Activated T-cell treated with anti-CD3 and anti-CD28 coated beads for 1 hour (primary cell): ENCODE data around the gene LILRA2.
"Not testable (repeated sequence)": the region's sequence is repeated elsewhere in the genome, so short reads cannot be mapped to it uniquely, and the experiment has no call there.

Experiments
- DNase-seq: peaks from one replicate; pipeline ENCODE4 v3.0.0-alpha.2; 2020; ENCODE audit warnings: low read depth

LILRA2 gene

GRCh38 chr19:54573330-54573872 lies at the start of gene LILRA2:
Gene LILRA2 (plus strand): TSS chr19:54573790. CDS start chr19:54573879, 89 bp downstream.
- DNase-seq, result no peak

- DNase-seq, result no peak
Measured at GRCh38 chr19:54525636-54526035, 48.0 kb upstream of the LILRA2 start.

GRCh38 chr19:54526972-54527371 lies 46.6 kb upstream of the LILRA2 start:
- DNase-seq, result no peak

- DNase-seq, result no peak
Measured at GRCh38 chr19:54530866-54531265, 42.7 kb upstream of the LILRA2 start.

GRCh38 chr19:54532528-54532927 lies 41.1 kb upstream of the LILRA2 start:
- DNase-seq, result no peak

- DNase-seq, result no peak
Measured at GRCh38 chr19:54533476-54533875, 40.1 kb upstream of the LILRA2 start.

GRCh38 chr19:54534156-54534555 lies 39.4 kb upstream of the LILRA2 start:
- no peak for DNase-seq

GRCh38 chr19:54535601-54536000 lies 38.0 kb upstream of the LILRA2 start:
- no peak for DNase-seq

GRCh38 chr19:54536956-54537355 lies 36.6 kb upstream of the LILRA2 start:
- no peak for DNase-seq

- DNase-seq, result no peak
Measured at GRCh38 chr19:54541712-54542111, 31.9 kb upstream of the LILRA2 start.

GRCh38 chr19:54548806-54549205 lies 24.8 kb upstream of the LILRA2 start:
- DNase-seq, result no peak

GRCh38 chr19:54549224-54549623 lies 24.4 kb upstream of the LILRA2 start:
- no peak for DNase-seq

- DNase-seq, result no peak
Measured at GRCh38 chr19:54551293-54551692, 22.3 kb upstream of the LILRA2 start.

- no peak for DNase-seq
Measured at GRCh38 chr19:54551950-54552912, 21.4 kb upstream of the LILRA2 start.

GRCh38 chr19:54552913-54553310 lies 20.7 kb upstream of the LILRA2 start:
- DNase-seq, result no peak

GRCh38 chr19:54554006-54554405 lies 19.6 kb upstream of the LILRA2 start:
- DNase-seq, result no peak

- no peak for DNase-seq
Measured at GRCh38 chr19:54554896-54555295, 18.7 kb upstream of the LILRA2 start.

- no peak for DNase-seq
Measured at GRCh38 chr19:54556194-54556593, 17.4 kb upstream of the LILRA2 start.

- DNase-seq, result no peak
Measured at GRCh38 chr19:54558339-54558738, 15.3 kb upstream of the LILRA2 start.

- no peak for DNase-seq
Measured at GRCh38 chr19:54560881-54561385, 12.7 kb upstream of the LILRA2 start.

GRCh38 chr19:54561840-54562239 lies 11.8 kb upstream of the LILRA2 start:
- no peak for DNase-seq

- DNase-seq, result not testable (repeated sequence)
Measured at GRCh38 chr19:54563206-54563605, 10.4 kb upstream of the LILRA2 start.

- DNase-seq, result no peak
Measured at GRCh38 chr19:54570316-54570715, 3.3 kb upstream of the LILRA2 start.
